HG03460 (cell line): Measurements from ENCODE around the gene TBC1D9.
A peak's percentile ranks its signal among the peaks of the same experiment; 100 is the strongest.

Source experiments
- ATAC-seq: cut with Tn5 transposase; IDR thresholded peaks from one replicate; pipeline ENCODE4 v1.9.1; 2021; ENCODE audit not compliant: unreplicated experiment

The TBC1D9 gene

GRCh38 chr4:140659943-140660700 lies 96.1 kb downstream of the TBC1D9 start:
- no peak for ATAC-seq

DNA sequence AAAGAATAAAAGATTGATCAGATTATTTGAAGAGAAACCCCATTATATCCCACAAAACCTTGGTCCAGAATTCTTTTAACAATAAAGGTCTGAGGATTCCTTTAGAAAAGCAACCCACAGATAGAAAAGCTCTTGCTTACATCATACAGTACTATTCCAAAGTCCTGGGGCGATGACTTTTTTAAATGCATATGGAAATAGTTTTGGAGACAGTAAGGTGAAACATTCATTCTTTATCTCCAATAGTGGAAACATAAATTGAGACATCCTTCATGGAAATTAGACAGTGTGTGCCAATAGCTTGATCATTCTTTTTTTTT lies 101.7 kb downstream of the TBC1D9 start:
- no peak for ATAC-seq

DNA sequence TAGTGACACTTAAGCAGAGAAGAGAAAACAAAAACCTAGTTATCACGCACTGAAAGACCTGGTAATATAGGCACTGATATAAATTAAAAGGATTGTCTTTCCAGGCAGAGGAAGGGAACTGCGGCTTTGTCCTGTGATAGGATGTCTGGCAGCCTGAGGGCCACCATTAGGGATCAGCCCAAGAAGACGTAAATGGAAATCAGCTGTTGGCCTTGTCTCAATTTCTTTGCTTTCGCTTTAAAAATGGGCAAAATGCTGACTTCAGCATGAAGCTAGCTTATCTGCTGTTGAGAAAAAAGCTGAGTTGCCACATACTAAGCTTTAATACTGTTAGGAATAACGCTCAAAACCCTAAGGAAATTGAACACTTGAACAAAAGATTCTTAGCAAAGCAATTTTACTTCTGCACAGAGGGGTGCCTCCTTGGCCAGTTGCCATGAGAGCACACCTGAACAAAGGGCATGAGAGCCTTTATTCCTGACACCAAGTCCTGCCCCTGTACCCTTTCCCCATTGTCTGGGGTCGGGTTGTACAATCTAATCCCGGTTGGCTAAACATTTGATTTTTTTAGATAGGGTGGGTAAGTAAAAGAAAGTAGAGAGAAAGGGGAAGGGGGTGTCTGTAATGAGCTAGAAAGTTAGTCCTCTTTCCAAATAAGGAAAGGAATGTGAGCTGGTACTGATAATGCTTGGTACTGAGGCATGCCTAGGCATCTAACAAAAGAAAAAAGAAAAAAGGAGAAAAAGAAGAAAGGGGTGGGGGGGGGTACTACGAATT lies 102.3 kb downstream of the TBC1D9 start:
- no peak for ATAC-seq

DNA sequence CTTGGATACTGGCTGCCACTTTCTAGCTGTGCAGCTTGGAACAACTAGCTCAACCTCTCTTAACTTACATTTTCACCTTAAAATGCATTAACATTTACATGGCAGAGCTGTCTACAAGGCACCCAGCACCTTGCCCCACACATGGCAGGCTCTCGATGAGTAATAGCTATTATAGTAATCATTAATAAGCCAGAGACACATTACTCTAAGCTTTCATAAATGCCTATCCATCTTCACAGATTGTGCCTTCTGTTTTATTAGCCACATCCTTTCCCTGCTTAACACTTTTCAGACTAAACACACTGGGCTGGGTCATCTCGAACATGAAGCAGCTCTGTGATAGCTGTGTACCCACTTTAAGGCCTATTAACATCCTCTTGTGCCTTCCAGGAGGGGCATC lies 103.6 kb downstream of the TBC1D9 start:
- no peak for ATAC-seq

GRCh38 chr4:140648716-140649308 lies 107.4 kb downstream of the TBC1D9 start:
- no peak for ATAC-seq

- ATAC-seq = no peak
Observed at GRCh38 chr4:140645614-140646412, 110.4 kb downstream of the TBC1D9 start.

GRCh38 chr4:140645196-140645595 lies 111.0 kb downstream of the TBC1D9 start:
- ATAC-seq = no peak

GRCh38 chr4:140644470-140645185 lies 111.6 kb downstream of the TBC1D9 start:
- no peak for ATAC-seq

GRCh38 chr4:140643571-140644055 lies 112.6 kb downstream of the TBC1D9 start:
- ATAC-seq = no peak

- no peak for ATAC-seq
Observed at GRCh38 chr4:140642674-140643437, 113.3 kb downstream of the TBC1D9 start.

DNA sequence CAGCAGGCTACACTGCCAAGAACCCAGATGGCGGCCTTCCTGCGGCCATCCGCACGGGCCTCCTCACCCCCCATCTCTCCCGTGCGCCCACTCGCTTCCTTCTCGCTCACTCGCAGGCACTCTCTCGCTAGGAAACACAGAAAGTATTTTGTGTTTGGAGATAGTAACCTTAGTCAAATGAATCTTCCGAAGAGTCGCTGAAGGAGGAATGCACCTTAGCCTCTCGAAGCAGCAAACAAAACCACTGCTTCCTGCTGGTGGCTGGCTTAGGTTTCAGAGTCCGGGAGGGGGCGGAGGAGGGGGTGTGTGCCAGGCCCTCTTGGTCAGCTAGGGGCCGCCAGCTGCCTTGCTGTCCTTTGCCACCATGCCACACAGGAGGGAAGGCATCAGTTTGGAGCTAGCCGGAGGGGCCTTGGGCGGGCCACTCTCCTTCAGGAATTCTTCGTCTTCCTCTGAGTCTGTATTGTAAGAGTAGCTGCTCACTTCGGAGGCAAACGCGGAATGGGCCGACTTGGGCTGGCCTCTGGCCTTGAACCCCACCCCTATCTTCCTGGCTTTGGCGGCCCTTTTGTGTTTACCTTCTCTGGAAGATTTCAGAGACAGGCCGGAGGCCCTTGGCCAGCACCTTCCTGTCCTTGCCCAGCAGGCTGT lies 114.3 kb downstream of the TBC1D9 start:
- no peak for ATAC-seq

DNA sequence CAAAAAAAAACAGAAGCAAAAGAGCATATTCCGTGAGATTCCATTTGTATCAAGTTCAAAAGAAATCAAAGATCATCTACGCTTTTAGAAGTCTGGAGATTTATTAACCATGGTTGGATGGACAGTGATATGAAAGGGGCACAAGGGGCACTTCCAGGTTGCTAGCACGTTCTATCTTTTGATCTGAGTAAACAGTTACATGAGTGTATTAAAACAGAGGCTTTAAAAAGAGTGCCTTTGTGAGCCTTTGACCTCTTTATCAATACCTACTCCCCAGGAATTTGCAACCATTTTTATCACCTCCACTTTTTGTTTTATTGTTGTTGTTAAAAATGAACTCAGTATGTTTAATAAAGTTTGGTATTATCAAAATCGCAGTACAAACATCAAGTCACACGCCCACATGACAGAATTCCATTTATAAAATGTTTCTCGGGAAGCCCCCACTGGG lies 115.1 kb downstream of the TBC1D9 start:
- no peak for ATAC-seq

DNA sequence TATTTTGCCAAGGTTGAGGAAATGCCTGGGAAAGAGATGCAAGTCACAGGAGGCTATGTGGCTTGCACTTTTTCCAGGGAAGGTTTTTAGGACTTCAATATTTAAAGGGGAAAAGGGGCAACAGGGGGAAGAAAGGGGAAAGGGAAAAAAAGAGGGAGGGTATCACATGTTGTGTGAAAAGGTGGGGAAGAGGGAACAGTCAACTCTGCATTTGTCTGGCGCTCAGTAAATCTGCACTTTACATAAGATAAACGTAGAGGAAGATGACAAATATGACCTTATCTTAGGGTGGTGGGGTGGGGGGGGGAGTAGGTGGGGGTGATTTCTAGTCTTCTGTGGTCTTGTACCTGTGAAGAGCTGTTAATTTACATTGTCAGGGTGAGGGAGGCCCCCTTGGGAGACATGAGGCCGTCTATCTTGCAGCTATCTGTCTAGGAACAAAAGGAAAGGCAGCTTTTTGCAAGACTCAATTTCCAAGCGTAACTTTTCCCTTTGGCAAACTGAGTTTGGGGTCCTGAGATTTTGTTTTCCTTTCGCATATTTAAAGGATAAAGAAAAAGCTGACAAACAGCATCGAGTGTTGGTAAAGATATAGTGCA lies 115.9 kb downstream of the TBC1D9 start:
- ATAC-seq = no peak

- no peak for ATAC-seq
Observed at GRCh38 chr4:140639066-140639465, 117.1 kb downstream of the TBC1D9 start.

DNA sequence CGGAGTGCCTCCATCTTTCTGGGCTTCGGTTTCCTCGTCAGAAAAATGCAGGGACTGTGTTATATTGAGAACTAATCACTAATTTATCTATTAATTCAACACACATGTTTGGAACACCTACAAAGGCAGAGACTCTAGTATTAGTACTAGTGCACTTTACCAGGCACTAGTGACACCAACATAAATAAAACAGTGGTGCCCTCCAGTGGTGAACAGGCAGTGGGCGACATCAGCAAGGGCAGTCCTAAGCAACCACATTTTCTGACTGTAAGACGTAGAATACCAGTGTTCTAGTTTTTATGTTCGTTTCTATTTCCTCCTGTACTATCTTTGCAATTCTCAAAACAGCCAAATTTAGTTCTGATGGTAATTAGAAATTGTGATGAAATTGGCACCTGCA lies 118.3 kb downstream of the TBC1D9 start:
- peak; percentile 79 for ATAC-seq

- ATAC-seq = no peak
Observed at GRCh38 chr4:140635606-140636005, 120.6 kb downstream of the TBC1D9 start.

DNA sequence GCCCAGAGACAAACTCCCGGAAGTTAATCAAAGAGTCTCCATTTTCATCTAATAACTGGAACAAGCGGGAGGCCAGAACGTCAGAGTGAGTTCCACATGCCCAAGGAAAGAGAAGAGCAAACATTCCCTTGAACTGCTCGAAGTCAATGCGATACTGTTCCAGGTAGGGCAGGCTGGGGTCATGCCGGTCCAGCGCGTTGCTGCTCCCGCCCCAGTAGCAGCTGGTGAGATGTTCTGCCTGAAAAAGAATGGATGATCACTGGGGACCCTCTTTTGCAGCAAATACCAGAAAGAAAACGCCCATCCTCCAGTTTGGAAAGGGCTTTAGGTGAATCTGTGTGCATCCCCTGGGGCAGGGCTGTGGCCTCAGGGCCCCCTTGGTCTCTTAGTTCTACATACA lies 122.2 kb downstream of the TBC1D9 start:
- no peak for ATAC-seq

- no peak for ATAC-seq
Observed at GRCh38 chr4:140633124-140633523, 123.1 kb downstream of the TBC1D9 start.

DNA sequence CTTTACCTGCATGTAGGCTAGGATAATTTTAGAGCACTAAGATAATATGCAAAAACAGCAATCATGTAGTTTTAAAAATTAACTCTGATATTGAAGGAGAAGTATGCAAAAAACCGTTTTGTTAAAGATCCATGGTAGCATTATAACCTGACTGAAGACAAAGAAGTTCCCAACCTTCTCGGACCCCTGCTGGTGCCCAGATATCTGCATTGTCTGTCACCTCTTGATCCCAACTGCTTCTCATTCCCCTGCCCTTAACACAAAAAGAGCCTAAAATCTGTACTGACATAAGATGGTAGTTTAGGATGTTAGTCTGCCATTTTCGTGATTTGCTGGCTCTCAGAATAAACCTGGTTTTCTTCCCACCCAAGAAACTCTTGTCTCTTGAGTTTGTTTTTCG lies 125.9 kb downstream of the TBC1D9 start:
- ATAC-seq = no peak
